SU-DHL-6 (cell line): Measurements from ENCODE around the gene CSK.

Source experiments
- H2AFZ ChIP-seq: fragments of 200-600 bp; sonication (generic); 2 replicates; pipeline ENCODE4 v1.6.1; 2014; ENCODE audit warnings: low read depth, mild to moderate bottlenecking, moderate library complexity, mixed read lengths, antibody characterized with exemption, low read length; ENCODE audit not compliant: severe bottlenecking
- H3F3A ChIP-seq: fragments of 200-600 bp; shearing (Covaris generic); 2 replicates; pipeline ENCODE4 v1.6.0; 2016; ENCODE audit warnings: antibody characterized with exemption, mild to moderate bottlenecking; ENCODE audit not compliant: insufficient read depth
- H3K27ac ChIP-seq: fragments of 200-600 bp; sonication (generic); 2 replicates; pipeline ENCODE4 v1.5.1; 2016; ENCODE audit warnings: low read depth, mild to moderate bottlenecking, low read length, moderate library complexity, mixed read lengths
- H3K27me3 ChIP-seq: fragments of 200-600 bp; sonication (generic), shearing (Covaris generic); 2 replicates; pipeline ENCODE4 v1.6.0; 2014; ENCODE audit warnings: mild to moderate bottlenecking, low read length
- H3K36me3 ChIP-seq: fragments of 200-600 bp; sonication (generic); 2 replicates; pipeline ENCODE4 v1.6.1; 2014; ENCODE audit warnings: mild to moderate bottlenecking, low read length, mixed read lengths
- H3K4me2 ChIP-seq: fragments of 300-600, 200-600 bp; shearing (Covaris generic), sonication (generic); 2 replicates; pipeline ENCODE4 v1.6.0; 2014; ENCODE audit warnings: low read length, low read depth, mild to moderate bottlenecking; ENCODE audit not compliant: poor library complexity, severe bottlenecking
- H3K4me3 ChIP-seq: fragments of 200-600 bp; sonication (generic); 2 replicates; pipeline ENCODE4 v1.5.1; 2014; ENCODE audit warnings: antibody characterized with exemption, low read length, mild to moderate bottlenecking, mixed read lengths; ENCODE audit not compliant: insufficient read depth, poor library complexity, severe bottlenecking
- H3K79me2 ChIP-seq: fragments of 200-600 bp; sonication (generic); 2 replicates; pipeline ENCODE4 v1.6.1; 2014; ENCODE audit warnings: mild to moderate bottlenecking, low read length, moderate library complexity; ENCODE audit not compliant: insufficient read depth
- H3K9ac ChIP-seq: fragments of 200-600 bp; sonication (generic); 2 replicates; pipeline ENCODE4 v1.7.0; 2014; ENCODE audit warnings: mild to moderate bottlenecking, low read length
- H3K9me2 ChIP-seq: fragments of 200-600 bp; sonication (generic); replicated peaks from 2 replicates; pipeline ENCODE4 v1.6.1; 2014; ENCODE audit warnings: low read length; ENCODE audit not compliant: insufficient read depth
- H3K9me3 ChIP-seq: fragments of 200-600 bp; sonication (generic); 2 replicates; pipeline ENCODE4 v1.6.1; 2014; ENCODE audit warnings: low read length, mixed read lengths; ENCODE audit not compliant: insufficient read depth
- H4K20me1 ChIP-seq: fragments of 200-600 bp; sonication (generic); 2 replicates; pipeline ENCODE4 v1.6.1; 2014; ENCODE audit warnings: low read depth, mild to moderate bottlenecking, antibody characterized with exemption, low read length, moderate library complexity, mixed read lengths
- CTCF ChIP-seq: fragments of 200-600 bp; sonication (generic); IDR thresholded peaks from one replicate; pipeline ENCODE4 v1.5.1; 2017; ENCODE audit warnings: antibody characterized with exemption, mild to moderate bottlenecking, low read length, moderate library complexity; ENCODE audit not compliant: insufficient read depth, poor library complexity, severe bottlenecking
- EZH2phosphoT487 ChIP-seq: fragments of 200-600 bp; sonication (generic), shearing (Covaris generic); conservative IDR thresholded peaks from 2 replicates; pipeline ENCODE4 v1.6.1; 2018; ENCODE audit warnings: mild to moderate bottlenecking, antibody characterized with exemption, low read length, moderate library complexity, mixed read lengths

Gene CSK

GRCh38 chr15:74767167-74768098 lies 14.4 kb upstream of the CSK start:
- Histone ChIP-seq H3K4me2 (no peak overlapping the region), H3F3A (no peaks in the 10 kb centered on the region), H3K4me3 (no peak overlapping the region), H2AFZ (no peak overlapping the region), H3K27me3 (no peaks in the 10 kb centered on the region), H3K36me3 (no peaks in the 10 kb centered on the region), H3K27ac (no peak overlapping the region), H4K20me1 (no peaks in the 10 kb centered on the region), H3K9ac (no peak overlapping the region), H3K9me3 (no peaks in the 10 kb centered on the region), H3K9me2 (no peaks in the 10 kb centered on the region), H3K79me2 (no peaks in the 10 kb centered on the region)
- TF ChIP-seq CTCF, result no peak
- no peak for TF ChIP-seq EZH2phosphoT487

GRCh38 chr15:74768099-74768770 lies 13.6 kb upstream of the CSK start:
- no peaks in the 10 kb centered on the region for H3K9me3 ChIP-seq
- no peaks in the 10 kb centered on the region for H3K27me3 ChIP-seq
- TF ChIP-seq CTCF (no peak), EZH2phosphoT487 (no peak)
- no peaks in the 10 kb centered on the region for H3F3A ChIP-seq
- H3K4me3 ChIP-seq, result no peak overlapping the region
- no peak overlapping the region for H3K4me2 ChIP-seq
- H3K9me2 ChIP-seq, result no peaks in the 10 kb centered on the region
- no peaks in the 10 kb centered on the region for H3K36me3 ChIP-seq
- no peaks in the 10 kb centered on the region for H4K20me1 ChIP-seq
- no peaks in the 10 kb centered on the region for H3K79me2 ChIP-seq
- H2AFZ ChIP-seq, result no peak overlapping the region
- no peak overlapping the region for H3K9ac ChIP-seq
- no peak overlapping the region for H3K27ac ChIP-seq

- no peaks in the 10 kb centered on the region for H4K20me1 ChIP-seq
- no peak overlapping the region for H2AFZ ChIP-seq
- H3K27ac ChIP-seq, result no peak overlapping the region
- H3K4me3 ChIP-seq, result no peak overlapping the region
- H3K4me2 ChIP-seq, result no peak overlapping the region
- no peaks in the 10 kb centered on the region for H3K9me2 ChIP-seq
- no peaks in the 10 kb centered on the region for H3K9me3 ChIP-seq
- H3K9ac ChIP-seq, result no peak overlapping the region
- no peaks in the 10 kb centered on the region for H3K79me2 ChIP-seq
- no peaks in the 10 kb centered on the region for H3K27me3 ChIP-seq
- TF ChIP-seq EZH2phosphoT487, result no peak
- TF ChIP-seq CTCF, result peak; percentile 89
- no peaks in the 10 kb centered on the region for H3K36me3 ChIP-seq
- H3F3A ChIP-seq, result peaks cover 4% of the 10 kb centered on the region; the same call in 1 of the 2 replicates
These were observed 13.0 kb upstream of the CSK start for GRCh38 chr15:74768771-74769342.
